A673 (cell line): ENCODE data around the gene PRC1. TPM values are rescaled to one million over a fixed set of nuclear protein-coding genes. Genes with fewer than 3 reads are reported as not detected.

Experiments used
- BruUV-seq: library from RNA; stranded (reverse); fragments of 400-500 nt; replicated peaks from 2 replicates; lab custom pipeline; 2021; lab: Mats Ljungman, UMichigan
- CTCF ChIA-PET: fragments of 300-600 bp; sonication (Branson Sonifier 250); formaldehyde crosslinking; loops from one replicate; lab custom pipeline; 2022; ENCODE audit warnings: antibody characterized with exemption; lab: Charles Lee
- POLR2A ChIA-PET: fragments of 300-600 bp; sonication (Branson Sonifier 250); formaldehyde crosslinking; loops from one replicate; lab custom pipeline; 2022; ENCODE audit warnings: antibody characterized with exemption; ENCODE audit not compliant: low non-redundant PET; lab: Charles Lee
- DNase-seq: peaks from one replicate; pipeline ENCODE4 v3.0.0-alpha.2; 2015; ENCODE audit warnings: low spot score
- H3K27ac ChIP-seq: fragments of 200-600 bp; sonication (generic); 2 replicates; pipeline ENCODE4 v1.5.1; 2016; ENCODE audit warnings: mixed run types, low read depth, mild to moderate bottlenecking, mixed read lengths, antibody characterized with exemption, low read length; ENCODE audit not compliant: poor library complexity, severe bottlenecking
- H3K27me3 ChIP-seq: fragments of 200-600 bp; sonication (generic); replicated peaks from 2 replicates; pipeline ENCODE4 v1.6.1; 2017; ENCODE audit warnings: mixed run types, low read depth, mild to moderate bottlenecking, mixed read lengths, antibody characterized with exemption, low read length; ENCODE audit not compliant: insufficient read depth, poor library complexity
- H3K36me3 ChIP-seq: fragments of 200-600 bp; sonication (generic); 2 replicates; pipeline ENCODE4 v1.6.1; 2016; ENCODE audit warnings: mixed run types, mild to moderate bottlenecking, mixed read lengths, antibody characterized with exemption, low read length; ENCODE audit not compliant: insufficient read depth, poor library complexity, severe bottlenecking
- H3K4me1 ChIP-seq: fragments of 200-600 bp; sonication (generic); 2 replicates; pipeline ENCODE4 v1.6.1; 2017; ENCODE audit warnings: mixed run types, mild to moderate bottlenecking, mixed read lengths, antibody characterized with exemption, low read length; ENCODE audit not compliant: insufficient read depth, poor library complexity, severe bottlenecking
- H3K4me3 ChIP-seq: fragments of 200-600 bp; sonication (generic); 2 replicates; pipeline ENCODE4 v1.5.1; 2016; ENCODE audit warnings: low read depth, mixed run types, mild to moderate bottlenecking, mixed read lengths, low read length; ENCODE audit not compliant: poor library complexity, severe bottlenecking
- H3K9me3 ChIP-seq: fragments of 200-600 bp; sonication (generic); 2 replicates; pipeline ENCODE4 v1.6.1; 2016; ENCODE audit warnings: mixed run types, low read depth, mild to moderate bottlenecking, mixed read lengths, antibody characterized with exemption, low read length; ENCODE audit not compliant: poor library complexity, severe bottlenecking
- CTCF ChIP-seq: fragments of 300-800, 200-600 bp; sonication (generic); conservative IDR thresholded peaks from 2 replicates; pipeline ENCODE4 v1.5.1; 2017; ENCODE audit warnings: low read depth, mild to moderate bottlenecking, antibody characterized with exemption, low read length, moderate library complexity, mixed read lengths
- EZH2 ChIP-seq: fragments of 200-600 bp; sonication (generic); IDR thresholded peaks from 2 replicates; pipeline ENCODE4 v1.6.1; 2017; ENCODE audit warnings: borderline replicate concordance, low read depth, mild to moderate bottlenecking, mixed read lengths, antibody characterized with exemption, low read length; ENCODE audit not compliant: poor library complexity, severe bottlenecking
- intact Hi-C: fragments of 100-400 bp; cut with micrococcal nuclease; formaldehyde crosslinking; loops from one replicate; pipeline ENCODE4 v1.10.0; 2022; ENCODE audit not compliant: unreplicated experiment
- total RNA-seq: library from RNA; stranded (reverse); gene quantifications from 2 replicates; pipeline ENCODE4 v1.2.3, GENCODE V29; 2021

The PRC1 gene
- total RNA-seq, 1 experiment from 2014 or later, result 339 TPM

DNA sequence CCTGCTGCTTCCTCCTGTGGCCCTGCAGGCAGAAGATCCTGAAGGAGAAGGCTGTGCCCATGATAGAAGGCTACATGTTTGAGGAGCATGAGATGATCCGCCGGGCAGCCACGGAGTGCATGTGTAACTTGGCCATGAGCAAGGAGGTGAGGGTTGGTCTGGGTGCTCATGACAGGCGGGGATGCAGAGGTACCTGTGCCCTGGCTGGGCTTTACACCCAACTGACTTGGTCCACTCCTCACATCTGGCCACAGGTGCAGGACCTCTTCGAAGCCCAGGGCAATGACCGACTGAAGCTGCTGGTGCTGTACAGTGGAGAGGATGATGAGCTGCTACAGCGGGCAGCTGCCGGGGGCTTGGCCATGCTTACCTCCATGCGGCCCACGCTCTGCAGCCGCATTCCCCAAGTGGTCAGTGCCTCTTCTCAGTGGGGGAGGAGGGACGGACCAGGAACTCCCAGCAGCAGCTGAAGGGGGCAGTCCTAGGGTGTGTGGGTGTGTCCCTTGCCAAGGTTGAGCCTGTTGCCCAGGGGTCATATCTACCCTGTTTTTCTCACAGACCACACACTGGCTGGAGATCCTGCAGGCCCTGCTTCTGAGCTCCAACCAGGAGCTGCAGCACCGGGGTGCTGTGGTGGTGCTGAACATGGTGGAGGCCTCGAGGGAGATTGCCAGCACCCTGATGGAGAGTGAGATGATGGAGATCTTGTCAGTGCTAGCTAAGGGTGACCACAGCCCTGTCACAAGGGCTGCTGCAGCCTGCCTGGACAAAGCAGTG, 41.2 kb downstream of the PRC1 start:
- no peak overlapping the region for H3K27ac ChIP-seq
- ChIA-PET CTCF (interaction anchor here (0.6 kb wide), 1 partner anchor 600 kb away, joined by 4 read pairs; no protein-coding TSS in a partner anchor), POLR2A (no interaction called here)
- TF ChIP-seq EZH2 (no peak), CTCF (no peak)
- H3K36me3 ChIP-seq, result peaks cover 28% of the 10 kb centered on the region
- H3K27me3 ChIP-seq, result no peaks in the 10 kb centered on the region
- intact Hi-C loops, result no loop called here
- no peak overlapping the region for H3K4me3 ChIP-seq
- H3K9me3 ChIP-seq, result no peaks in the 10 kb centered on the region
- BruUV-seq, result no TSS peak
- peaks cover 11% of the 10 kb centered on the region for H3K4me1 ChIP-seq
- no peak for DNase-seq

GRCh38 chr15:90950676-90951075, 43.7 kb downstream of the PRC1 start:
- intact Hi-C loops, result no loop called here
- ChIA-PET CTCF (no interaction called here), POLR2A (no interaction called here)
- TF ChIP-seq EZH2 (no peak), CTCF (no peak)
- Histone ChIP-seq H3K36me3 (peaks cover 28% of the 10 kb centered on the region), H3K9me3 (no peaks in the 10 kb centered on the region), H3K4me1 (peaks cover 6% of the 10 kb centered on the region), H3K4me3 (no peak overlapping the region), H3K27ac (no peak overlapping the region), H3K27me3 (no peaks in the 10 kb centered on the region)
- no TSS peak for BruUV-seq
- DNase-seq, result no peak

- CTCF ChIA-PET, result interaction anchor here (1.2 kb wide), 1 partner anchor 15 kb away, joined by 4 read pairs; the partner anchor contains the start of gene UNC45A
- Histone ChIP-seq H3K36me3 (peaks cover 29% of the 10 kb centered on the region), H3K4me1 (peaks cover under 1% of the 10 kb centered on the region), H3K27ac (peak overlapping the region; percentile 30), H3K9me3 (no peaks in the 10 kb centered on the region), H3K27me3 (no peaks in the 10 kb centered on the region), H3K4me3 (no peak overlapping the region)
- intact Hi-C loops, result no loop called here
- no TSS peak for BruUV-seq
- no peak for DNase-seq
- TF ChIP-seq EZH2, result no peak
- no peak for TF ChIP-seq CTCF
- POLR2A ChIA-PET, result no interaction called here
Measured at GRCh38 chr15:90949979-90950675, 44.2 kb downstream of the PRC1 start.
